Hepatocyte (in vitro differentiated cells): ENCODE results near the gene SALL1. TPM values are rescaled to one million over a fixed set of nuclear protein-coding genes. Genes with fewer than 3 reads are reported as not detected.

Source experiments
- DNase-seq: peaks from one replicate; pipeline ENCODE4 v3.0.0-alpha.2; 2016; ENCODE audit warnings: low spot score
- H2AFZ ChIP-seq: fragments of 200-600 bp; sonication (generic); 2 replicates; pipeline ENCODE4 v1.6.0; 2016; ENCODE audit warnings: antibody characterized with exemption, mild to moderate bottlenecking
- H3K27ac ChIP-seq: fragments of 200-600 bp; sonication (generic); 2 replicates; pipeline ENCODE4 v1.5.1; 2016; ENCODE audit warnings: mild to moderate bottlenecking
- H3K27me3 ChIP-seq: fragments of 200-600 bp; sonication (generic); 2 replicates; pipeline ENCODE4 v1.6.1; 2016
- H3K36me3 ChIP-seq: fragments of 200-600 bp; sonication (generic); replicated peaks from 2 replicates; pipeline ENCODE4 v1.5.1; 2016; ENCODE audit warnings: low read depth; ENCODE audit not compliant: insufficient read depth
- H3K4me1 ChIP-seq: fragments of 200-600 bp; sonication (generic); 2 replicates; pipeline ENCODE4 v1.5.1; 2016; ENCODE audit warnings: mild to moderate bottlenecking, moderate library complexity; ENCODE audit not compliant: insufficient read depth
- H3K4me2 ChIP-seq: fragments of 200-600 bp; sonication (generic); 2 replicates; pipeline ENCODE4 v1.6.0; 2016
- H3K4me3 ChIP-seq: fragments of 200-600 bp; sonication (generic); 2 replicates; pipeline ENCODE4 v1.5.1; 2016; ENCODE audit warnings: mild to moderate bottlenecking
- H3K79me2 ChIP-seq: fragments of 200-600 bp; sonication (generic); 2 replicates; pipeline ENCODE4 v1.6.0; 2017; ENCODE audit warnings: mild to moderate bottlenecking
- H3K9me2 ChIP-seq: fragments of 200-600 bp; sonication (generic); replicated peaks from 2 replicates; pipeline ENCODE4 v1.6.0; 2017; ENCODE audit warnings: mild to moderate bottlenecking; ENCODE audit not compliant: insufficient read depth
- H3K9me3 ChIP-seq: fragments of 200-600 bp; sonication (generic); 2 replicates; pipeline ENCODE4 v1.5.1; 2016; ENCODE audit warnings: low read depth, mild to moderate bottlenecking
- H4K20me1 ChIP-seq: fragments of 200-600 bp; sonication (generic); 2 replicates; pipeline ENCODE4 v1.6.0; 2016; ENCODE audit warnings: mild to moderate bottlenecking; ENCODE audit not compliant: insufficient read depth, poor library complexity, severe bottlenecking
- CTCF ChIP-seq: fragments of 200-600 bp; sonication (generic); IDR thresholded peaks from 2 replicates; pipeline ENCODE4 v1.5.1; 2016; ENCODE audit warnings: antibody characterized with exemption, mild to moderate bottlenecking; ENCODE audit not compliant: poor library complexity
- EZH2 ChIP-seq: fragments of 200-600 bp; sonication (generic); IDR thresholded peaks from 2 replicates; pipeline ENCODE4 v1.6.1; 2016; ENCODE audit warnings: antibody characterized with exemption, mild to moderate bottlenecking, borderline replicate concordance
- EZH2phosphoT487 ChIP-seq: fragments of 200-600 bp; sonication (generic); IDR thresholded peaks from one replicate; pipeline ENCODE4 v1.6.1; 2018; ENCODE audit warnings: antibody characterized with exemption, mild to moderate bottlenecking, low read depth, moderate library complexity; ENCODE audit not compliant: unreplicated experiment, severe bottlenecking
- WGBS: methylation state at CpG from one replicate; pipeline ENCODE4 v1.1.6; 2016; ENCODE audit warnings: low lambda C conversion rate; ENCODE audit errors: missing lambda C conversion rate; 5-methylcytosine and 5-hydroxymethylcytosine counted together
- polyA plus RNA-seq: library from polyadenylated mRNA; unstranded; fragments of >200 nt; fragmentation: Nextera tagmentation; extraction: Ambion mirVana; gene quantifications from 2 replicates; pipeline ENCODE4 v1.2.1, GENCODE V29; 2016
- total RNA-seq: library from RNA; depleted of rRNA; stranded (reverse); fragments of >200 nt; gene quantifications from 2 replicates; pipeline ENCODE4 v1.2.3, GENCODE V29; 2014

Gene SALL1
- total and polyA plus RNA-seq, 2 experiments from 2014 or later = 2.4 to 5.4 TPM

DNA sequence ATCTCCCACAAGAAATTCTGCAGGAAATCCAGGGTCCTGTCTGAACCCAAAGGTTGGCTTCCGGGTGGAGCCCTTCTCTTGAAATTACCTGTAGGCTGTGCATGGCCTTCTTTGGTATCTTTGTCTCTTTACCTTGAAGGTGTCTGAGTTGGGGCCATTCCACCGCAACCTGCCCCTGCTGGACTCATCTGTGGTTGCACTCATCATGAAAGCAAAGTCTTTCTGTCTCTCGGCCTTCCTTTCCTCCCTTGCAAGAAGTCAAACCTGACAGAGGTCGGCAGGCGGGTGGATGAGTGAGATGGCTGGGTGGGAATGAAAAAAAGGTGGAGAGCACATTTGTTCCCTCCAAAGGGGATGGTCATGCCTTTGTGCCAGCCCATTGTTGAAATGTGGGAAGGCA, 25.1 kb downstream of the SALL1 start:
- Histone ChIP-seq H3K9me2 (no peaks in the 10 kb centered on the region), H4K20me1 (no peaks in the 10 kb centered on the region), H2AFZ (no peak overlapping the region), H3K79me2 (no peaks in the 10 kb centered on the region), H3K36me3 (no peaks in the 10 kb centered on the region), H3K27ac (no peak overlapping the region), H3K27me3 (no peaks in the 10 kb centered on the region), H3K4me2 (no peak overlapping the region), H3K4me3 (no peak overlapping the region), H3K4me1 (peaks cover 8% of the 10 kb centered on the region), H3K9me3 (no peaks in the 10 kb centered on the region)
- no peak for TF ChIP-seq EZH2phosphoT487
- no peak for DNase-seq
- 78% methylated on average over 5 of the region's 5 CpGs for WGBS

- no peaks in the 10 kb centered on the region for H3K27me3 ChIP-seq
- no peaks in the 10 kb centered on the region for H3K79me2 ChIP-seq
- H3K36me3 ChIP-seq = no peaks in the 10 kb centered on the region
- TF ChIP-seq EZH2 (no peak), CTCF (no peak), EZH2phosphoT487 (no peak)
- WGBS = 97% methylated on average over 3 of the region's 3 CpGs
- H4K20me1 ChIP-seq = no peaks in the 10 kb centered on the region
- H3K27ac ChIP-seq = no peak overlapping the region
- no peak for DNase-seq
- H2AFZ ChIP-seq = no peak overlapping the region
- no peaks in the 10 kb centered on the region for H3K9me3 ChIP-seq
- peaks cover 14% of the 10 kb centered on the region for H3K4me1 ChIP-seq
- no peak overlapping the region for H3K4me2 ChIP-seq
- H3K4me3 ChIP-seq = no peak overlapping the region
- no peaks in the 10 kb centered on the region for H3K9me2 ChIP-seq
Observed at GRCh38 chr16:51124896-51125295, 26.2 kb downstream of the SALL1 start.

DNA sequence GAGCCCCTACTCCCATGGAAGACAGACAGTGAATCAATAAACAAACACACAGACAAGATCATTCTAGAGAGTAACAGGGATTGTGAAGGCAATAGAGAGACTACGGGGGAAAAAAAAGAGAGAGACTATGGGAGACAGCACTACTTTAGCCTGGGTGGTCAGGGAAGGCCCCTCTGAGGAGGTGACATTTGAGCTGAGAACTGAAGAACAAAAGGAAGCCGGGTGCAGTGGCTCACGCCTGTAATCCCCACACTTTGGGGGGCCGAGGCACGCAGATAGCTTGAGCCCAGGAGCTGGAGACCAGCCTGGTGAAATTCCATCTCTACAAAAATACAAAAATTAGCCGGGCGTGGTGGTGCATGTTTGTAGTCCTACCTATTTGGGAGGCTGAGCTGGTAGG, 29.2 kb downstream of the SALL1 start:
- WGBS = 72% methylated on average over 7 of the region's 7 CpGs
- no peak for DNase-seq
- TF ChIP-seq EZH2 = no peak
- TF ChIP-seq CTCF = no peak
- TF ChIP-seq EZH2phosphoT487 = no peak
- Histone ChIP-seq H3K9me2 (no peaks in the 10 kb centered on the region), H3K4me1 (peaks cover 14% of the 10 kb centered on the region), H2AFZ (no peak overlapping the region), H3K27me3 (no peaks in the 10 kb centered on the region), H3K79me2 (no peaks in the 10 kb centered on the region), H3K4me2 (no peak overlapping the region), H3K9me3 (no peaks in the 10 kb centered on the region), H3K36me3 (no peaks in the 10 kb centered on the region), H4K20me1 (no peaks in the 10 kb centered on the region), H3K4me3 (no peak overlapping the region), H3K27ac (no peak overlapping the region)

GRCh38 chr16:51120730-51121347, 30.2 kb downstream of the SALL1 start:
- H4K20me1 ChIP-seq = no peaks in the 10 kb centered on the region
- H3K79me2 ChIP-seq = no peaks in the 10 kb centered on the region
- H3K4me2 ChIP-seq = peak overlapping the region; percentile 59
- no peak overlapping the region for H3K4me3 ChIP-seq
- H3K9me2 ChIP-seq = no peaks in the 10 kb centered on the region
- WGBS = 38% methylated on average over 3 of the region's 3 CpGs
- peak; percentile 16 for DNase-seq
- no peaks in the 10 kb centered on the region for H3K27me3 ChIP-seq
- TF ChIP-seq EZH2 (no peak), CTCF (no peak), EZH2phosphoT487 (no peak)
- peaks cover 14% of the 10 kb centered on the region for H3K4me1 ChIP-seq
- H2AFZ ChIP-seq = no peak overlapping the region
- peak overlapping the region; percentile 39 for H3K27ac ChIP-seq
- no peaks in the 10 kb centered on the region for H3K9me3 ChIP-seq
- H3K36me3 ChIP-seq = no peaks in the 10 kb centered on the region
